IPS-18c (cell line): ENCODE data around the gene NCLN.
"Not testable (repeated sequence)": the region's sequence is repeated elsewhere in the genome, so short reads cannot be mapped to it uniquely, and the experiment has no call there.

Experiments used
- H3K4me3 ChIP-seq: 2 replicates; pipeline ENCODE4 v1.7.0; 2013; ENCODE audit warnings: low read depth, mild to moderate bottlenecking, low read length, moderate library complexity; ENCODE audit not compliant: insufficient read depth
- H3K9me3 ChIP-seq: one replicate; pipeline ENCODE4 v1.6.1; 2013; ENCODE audit warnings: mild to moderate bottlenecking, low read length, moderate library complexity; ENCODE audit not compliant: control insufficient read depth, insufficient read depth

Gene NCLN

DNA sequence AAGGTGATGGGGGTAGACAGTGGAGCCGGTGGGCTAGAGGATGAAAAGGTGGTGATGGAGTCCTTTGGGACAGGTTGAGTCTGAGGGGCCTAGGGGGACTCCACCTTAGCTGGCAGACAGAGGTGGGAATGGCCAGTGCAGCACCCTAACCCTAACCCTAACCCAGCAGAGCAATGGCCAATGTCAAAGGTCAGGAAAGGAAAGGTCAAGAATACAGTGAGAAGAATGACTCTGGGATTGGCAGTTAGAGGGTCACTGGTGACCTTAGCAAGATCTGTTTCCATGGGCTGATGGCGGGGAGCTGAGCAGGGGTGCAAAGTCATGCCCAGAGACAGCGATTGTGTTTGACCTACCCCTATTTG lies 33.3 kb upstream of the NCLN start:
- no peak overlapping the region for H3K4me3 ChIP-seq
- no peaks in the 10 kb centered on the region for H3K9me3 ChIP-seq

DNA sequence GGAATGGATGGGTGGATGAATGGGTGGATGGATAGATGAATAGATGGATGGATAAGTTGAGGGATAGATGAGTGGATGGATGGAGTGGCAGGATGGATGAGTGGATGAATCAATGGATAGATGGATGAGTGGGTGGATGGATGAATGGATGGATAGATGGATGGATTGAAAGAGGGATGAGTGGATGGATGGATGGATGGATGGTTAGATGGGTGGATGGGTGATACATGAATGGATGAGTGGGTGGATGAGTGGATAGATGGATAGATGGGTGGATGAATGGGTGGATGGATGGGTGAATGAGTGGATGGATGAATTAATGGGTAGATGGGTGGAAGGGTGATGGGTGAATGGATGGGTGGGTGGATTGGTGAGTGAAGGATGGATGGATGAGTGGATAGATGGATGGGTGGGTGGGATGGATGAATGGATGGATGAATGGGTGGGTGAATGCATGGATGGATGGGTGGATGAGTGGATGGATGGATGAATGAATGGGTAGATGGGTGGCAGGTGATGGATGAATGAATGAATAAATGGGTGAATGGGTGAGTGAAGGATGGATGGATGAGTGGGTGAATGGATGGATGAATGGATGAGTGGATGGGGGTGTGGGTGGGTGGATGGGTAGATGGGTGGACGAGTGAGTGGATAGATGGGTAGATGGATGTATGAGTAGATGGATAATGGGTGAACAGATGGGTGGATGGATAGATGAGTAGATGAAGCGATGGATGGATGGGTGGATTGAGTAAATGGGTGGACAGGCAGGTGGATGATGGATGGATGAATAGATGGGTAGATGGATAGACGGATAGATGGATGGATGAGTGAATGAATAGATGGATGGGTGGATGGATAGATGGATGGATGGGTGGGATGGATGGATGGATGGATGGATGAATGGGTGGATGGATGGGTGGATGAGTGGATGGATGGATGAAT lies 32.2 kb upstream of the NCLN start:
- Histone ChIP-seq H3K9me3 (no peaks in the 10 kb centered on the region), H3K4me3 (no peak overlapping the region)

- H3K4me3 ChIP-seq, H3K9me3 ChIP-seq: not testable (repeated sequence)
Measured at GRCh38 chr19:3154447-3154846, 31.3 kb upstream of the NCLN start.

DNA sequence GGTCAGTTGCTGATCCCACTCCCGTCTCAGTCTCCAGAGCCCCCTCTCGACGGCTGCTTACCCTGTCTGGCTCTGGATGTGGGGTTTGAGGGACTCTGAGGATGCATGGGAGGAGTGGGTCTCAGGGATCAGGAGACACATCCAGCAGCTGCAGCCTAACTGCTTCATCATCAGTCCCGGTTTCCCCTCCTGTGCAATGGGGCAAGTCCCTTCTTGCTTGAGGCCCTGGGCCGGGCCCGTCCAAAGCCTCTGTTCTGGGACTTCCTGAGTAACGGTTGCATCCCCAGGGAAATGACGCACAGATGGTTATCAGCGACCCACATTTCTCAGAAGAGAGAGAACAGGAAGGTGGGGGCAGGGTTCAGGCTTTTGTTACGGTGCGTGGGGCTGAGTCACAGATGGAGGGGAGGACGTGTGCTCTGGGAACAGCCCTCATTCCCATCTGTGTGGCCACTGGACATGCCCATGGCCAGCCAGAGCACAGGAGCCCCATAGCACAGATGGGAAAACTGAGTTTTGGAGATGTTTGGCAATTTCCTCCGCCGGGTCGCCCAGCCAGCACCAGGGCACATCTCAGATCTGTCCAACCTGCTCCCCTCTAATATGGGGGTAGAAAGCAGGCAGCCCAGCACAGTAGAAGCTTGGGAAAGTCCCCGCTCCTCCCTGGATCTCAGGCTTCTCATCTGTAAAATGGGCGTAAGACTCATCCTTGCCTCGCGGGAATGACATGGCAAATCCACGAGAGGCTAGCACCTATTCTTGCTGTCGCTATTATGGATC lies 30.6 kb upstream of the NCLN start:
- Histone ChIP-seq H3K4me3 (no peak overlapping the region), H3K9me3 (no peaks in the 10 kb centered on the region)

DNA sequence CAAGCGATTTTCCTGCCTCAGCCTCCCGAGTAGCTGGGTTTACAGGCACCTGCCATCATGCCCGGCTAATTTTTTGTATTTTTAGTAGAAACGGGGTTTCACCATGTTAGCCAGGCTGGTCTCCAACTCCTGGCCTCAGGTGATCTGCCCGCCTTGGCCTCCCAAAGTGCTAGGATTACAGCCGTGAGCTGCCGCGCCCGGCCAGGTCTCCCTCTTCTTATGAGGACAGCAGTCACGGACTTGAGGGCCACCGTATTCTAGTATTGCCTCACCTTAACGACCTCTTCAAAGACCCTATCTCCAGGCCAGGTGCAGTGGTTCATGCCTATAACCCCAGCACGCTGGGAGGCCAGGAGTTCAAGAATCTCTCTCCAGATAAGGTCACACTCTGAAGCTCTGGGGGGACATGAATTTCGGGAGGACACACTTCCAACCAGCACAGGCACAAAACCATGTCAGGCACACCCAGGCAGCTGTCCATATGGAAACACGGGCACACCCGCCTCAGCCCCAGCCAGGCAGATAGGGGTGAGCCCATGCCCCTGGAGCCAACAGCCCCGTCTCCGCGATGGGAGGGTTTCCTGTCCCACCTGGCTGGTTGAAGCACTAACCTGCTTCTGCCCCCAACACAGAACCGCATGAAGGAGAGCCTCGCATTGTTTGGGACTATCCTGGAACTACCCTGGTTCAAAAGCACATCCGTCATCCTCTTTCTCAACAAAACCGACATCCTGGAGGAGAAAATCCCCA lies 28.5 kb upstream of the NCLN start:
- Histone ChIP-seq H3K4me3 (no peak overlapping the region), H3K9me3 (peaks cover 2% of the 10 kb centered on the region)

DNA sequence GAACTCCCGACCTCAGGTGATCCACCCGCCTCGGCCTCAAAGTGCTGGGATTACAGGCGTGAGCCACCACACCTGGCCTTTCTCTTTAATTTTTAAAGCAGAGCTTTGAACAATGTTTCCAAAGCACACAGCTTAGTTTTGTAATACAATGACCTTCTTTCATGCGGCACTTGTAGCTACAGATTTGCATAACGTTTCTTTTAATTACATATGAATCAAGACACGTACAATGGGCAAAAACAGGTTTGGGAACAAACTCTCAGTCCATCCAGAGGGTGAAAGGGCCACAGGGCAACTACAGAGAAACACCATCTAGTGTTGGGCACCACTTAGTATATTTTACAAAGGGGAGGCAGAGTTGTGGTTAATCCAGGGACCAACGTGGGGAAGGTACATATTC lies 26.2 kb upstream of the NCLN start:
- no peak overlapping the region for H3K4me3 ChIP-seq

GRCh38 chr19:3160219-3160618 lies 25.5 kb upstream of the NCLN start:
- Histone ChIP-seq H3K4me3 (no peak overlapping the region), H3K9me3 (peaks cover 2% of the 10 kb centered on the region)

More for the DNA sequence above, 26.2 kb upstream of the NCLN start:
- H3K9me3 ChIP-seq = peaks cover 2% of the 10 kb centered on the region

DNA sequence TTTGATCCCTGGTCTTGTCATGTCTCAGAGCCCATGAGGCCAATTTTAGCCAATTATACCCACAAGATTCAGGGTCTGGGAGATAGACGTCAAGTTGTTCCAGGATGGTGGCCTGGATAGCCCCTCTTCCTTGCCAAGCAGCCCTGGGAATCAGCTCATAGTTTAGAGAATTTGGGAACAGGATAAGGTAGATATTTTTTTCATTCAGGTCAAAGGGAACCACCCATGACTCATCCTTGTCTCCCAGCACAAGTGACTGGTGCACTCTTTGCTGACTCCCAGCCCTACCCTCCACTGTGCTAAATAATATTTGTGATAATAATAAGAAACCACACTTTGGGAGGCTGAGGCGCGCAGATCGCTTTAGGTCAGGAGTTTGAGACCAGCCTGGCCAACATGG lies 24.3 kb upstream of the NCLN start:
- Histone ChIP-seq H3K4me3 (no peak overlapping the region), H3K9me3 (peaks cover 2% of the 10 kb centered on the region)

- H3K9me3 ChIP-seq = peaks cover 2% of the 10 kb centered on the region
- H3K4me3 ChIP-seq = no peak overlapping the region
Measured at GRCh38 chr19:3162418-3163229, 23.1 kb upstream of the NCLN start.

DNA sequence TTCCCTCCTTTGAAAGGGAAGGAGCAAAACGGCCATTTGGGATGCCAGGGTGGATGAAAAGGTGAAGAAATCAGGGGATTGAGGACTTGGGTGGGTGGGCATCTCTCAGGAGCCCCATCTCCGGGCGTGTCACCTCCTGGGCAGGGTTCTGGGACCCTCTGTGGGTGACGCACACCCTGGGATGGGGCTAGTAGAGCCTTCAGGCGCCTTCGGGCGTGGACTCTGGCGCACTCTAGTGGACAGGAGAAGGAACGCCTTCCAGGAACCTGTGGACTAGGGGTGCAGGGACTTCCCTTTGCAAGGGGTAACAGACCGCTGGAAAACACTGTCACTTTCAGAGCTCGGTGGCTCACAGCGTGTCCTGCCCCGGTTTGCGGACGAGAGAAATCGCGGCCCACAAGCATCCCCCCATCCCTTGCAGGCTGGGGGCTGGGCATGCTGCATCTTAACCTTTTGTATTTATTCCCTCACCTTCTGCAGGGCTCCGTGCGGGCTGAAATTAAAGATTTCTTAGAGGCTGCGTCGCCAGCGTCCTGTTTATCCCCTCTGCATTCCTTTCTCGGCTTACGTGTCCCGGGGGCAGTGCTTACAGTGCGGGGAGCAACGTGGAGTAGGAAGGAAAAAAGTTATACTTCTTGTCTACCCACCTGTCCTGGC lies 22.4 kb upstream of the NCLN start:
- H3K4me3 ChIP-seq = peak overlapping the region; percentile 31; the same call in 1 of the 2 replicates
- peaks cover 2% of the 10 kb centered on the region for H3K9me3 ChIP-seq

- Histone ChIP-seq H3K9me3 (peaks cover 2% of the 10 kb centered on the region), H3K4me3 (0 out of 2 replicates have a peak overlapping the region, but pooled peaks have one; percentile 16)
Measured at GRCh38 chr19:3163943-3164342, 21.8 kb upstream of the NCLN start.

- no peak overlapping the region for H3K4me3 ChIP-seq
- H3K9me3 ChIP-seq = no peaks in the 10 kb centered on the region
Measured at GRCh38 chr19:3167533-3168272, 18.0 kb upstream of the NCLN start.

GRCh38 chr19:3171894-3172672 lies 13.6 kb upstream of the NCLN start:
- peaks cover 2% of the 10 kb centered on the region for H3K9me3 ChIP-seq
- no peak overlapping the region for H3K4me3 ChIP-seq

DNA sequence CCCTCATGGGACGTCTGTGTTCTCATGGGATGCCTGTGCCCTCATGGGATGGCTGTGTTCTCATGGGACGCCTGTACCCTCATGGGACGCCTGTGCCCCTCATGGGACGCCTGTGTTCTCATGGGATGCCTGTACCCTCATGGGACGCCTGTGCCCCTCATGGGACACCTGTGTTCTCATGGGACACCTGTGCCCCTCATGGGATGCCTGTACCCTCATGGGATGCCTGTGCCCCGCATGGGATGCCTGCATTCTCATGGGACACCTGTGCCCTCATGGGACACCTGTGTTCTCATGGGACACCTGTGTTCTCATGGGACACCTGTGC lies 13.1 kb upstream of the NCLN start:
- H3K9me3 ChIP-seq, H3K4me3 ChIP-seq: not testable (repeated sequence)
